CD4-positive, alpha-beta T cell (primary cell): Measurements from ENCODE around the gene PLEKHM2. TPM values are rescaled to one million over a fixed set of nuclear protein-coding genes. Genes with fewer than 3 reads are reported as not detected.

Source experiments
- ATAC-seq: fragments of 200-7000 bp; cut with Tn5 transposase; one replicate; pipeline ENCODE4 v1.10.0; 2022; ENCODE audit warnings: mild to moderate bottlenecking; ENCODE audit not compliant: poor library complexity
- CTCF ChIA-PET: fragments of 350-600 bp; sonication (Branson Sonifier 250); formaldehyde crosslinking; loops from one replicate; lab custom pipeline; 2021; ENCODE audit warnings: antibody characterized with exemption, inconsistent platforms; lab: Charles Lee
- POLR2A ChIA-PET: fragments of 350-600 bp; sonication (Branson Sonifier 250); formaldehyde crosslinking; loops from one replicate; lab custom pipeline; 2021; ENCODE audit warnings: antibody characterized with exemption, inconsistent platforms; lab: Charles Lee
- DNase-seq, 14 experiments: peaks; one replicate each; pipeline ENCODE4 v3.0.0-alpha.2; 2013 to 2020; ENCODE audit warnings: mixed read lengths in 2 of 14
- H3K27ac ChIP-seq, 2 donors: one replicate each; pipeline versions ENCODE4 v1.5.1 to v1.7.0; 2013; ENCODE audit warnings: low read length in 2 of 2, low read depth in 1 of 2, mild to moderate bottlenecking in 1 of 2
- H3K27me3 ChIP-seq, 2 experiments: 1 replicate in 1 of 2; 2 replicates in 1 of 2; pipeline versions ENCODE4 v1.6.1 to v1.7.0; 2013; ENCODE audit warnings: low read length in 2 of 2, control low read depth in 1 of 2, mild to moderate bottlenecking in 1 of 2, moderate library complexity in 1 of 2; ENCODE audit not compliant: insufficient read depth in 2 of 2, control insufficient read depth in 1 of 2
- H3K36me3 ChIP-seq: one replicate; pipeline ENCODE4 v1.6.1; 2013; ENCODE audit warnings: low read length, control low read depth; ENCODE audit not compliant: insufficient read depth
- H3K4me1 ChIP-seq: one replicate; pipeline ENCODE4 v1.6.1; 2013; ENCODE audit warnings: low read length, control low read depth; ENCODE audit not compliant: insufficient read depth
- H3K4me3 ChIP-seq: one replicate; pipeline ENCODE4 v1.5.1; 2013; ENCODE audit warnings: mild to moderate bottlenecking, low read length, moderate library complexity
- H3K9me3 ChIP-seq, 2 experiments: 1 replicate in 1 of 2; 2 replicates in 1 of 2; pipeline versions ENCODE4 v1.6.1 to v1.7.0; 2013; ENCODE audit warnings: low read length in 2 of 2, mild to moderate bottlenecking in 2 of 2, control low read depth in 1 of 2, moderate library complexity in 1 of 2; ENCODE audit not compliant: control insufficient read depth in 1 of 2, insufficient read depth in 1 of 2
- H3K27ac Mint-ChIP-seq: one replicate; pipeline ENCODE4 v1.8.0; 2020; ENCODE audit warnings: mixed read lengths
- H3K27me3 Mint-ChIP-seq: one replicate; pipeline ENCODE4 v1.8.0; 2021; ENCODE audit warnings: mixed read lengths
- H3K36me3 Mint-ChIP-seq: one replicate; pipeline ENCODE4 v1.8.0; 2021; ENCODE audit warnings: low read depth, mixed read lengths
- H3K4me1 Mint-ChIP-seq: one replicate; pipeline ENCODE4 v1.8.0; 2021; ENCODE audit warnings: low read depth, mixed read lengths
- H3K4me3 Mint-ChIP-seq: one replicate; pipeline ENCODE4 v1.8.0; 2020; ENCODE audit warnings: mild to moderate bottlenecking, mixed read lengths
- H3K9me3 Mint-ChIP-seq: one replicate; pipeline ENCODE4 v1.8.0; 2020; ENCODE audit warnings: mixed read lengths
- CTCF ChIP-seq: fragments of 200-600 bp; IDR thresholded peaks from one replicate; pipeline ENCODE4 v1.8.0; 2022; ENCODE audit warnings: antibody characterized with exemption, mild to moderate bottlenecking
- intact Hi-C, 2 experiments: fragments of 100-400 bp; cut with DNase I in 1 of 2; cut with micrococcal nuclease in 1 of 2; formaldehyde crosslinking; loops; one replicate each; pipeline versions ENCODE4 v1.15.1 to v1.9.0; 2023 to 2025; cut with DNase I, micrococcal nuclease
- total RNA-seq, 174 experiments: library from RNA in 2 of 174; stranded (reverse) in 2 of 174; gene quantifications; one replicate each; pipeline ENCODE4 v1.2.3 and lab custom pipeline; 2021 to 2026

The PLEKHM2 gene
- total RNA-seq, 2 experiments from 2014 or later, result 77.5 to 82.0 TPM

- Mint-ChIP-seq H3K4me1 (peaks cover 6% of the 10 kb centered on the region), H3K27me3 (no peaks in the 10 kb centered on the region), H3K27ac (no peak overlapping the region), H3K4me3 (no peak overlapping the region), H3K9me3 (no peaks in the 10 kb centered on the region), H3K36me3 (no peaks in the 10 kb centered on the region)
- H3K36me3 ChIP-seq, result peaks cover 3% of the 10 kb centered on the region
- DNase-seq, result no peak
- H3K4me1 ChIP-seq, result peaks cover 6% of the 10 kb centered on the region
- no peak for ATAC-seq
- no peak for TF ChIP-seq CTCF
- H3K4me3 ChIP-seq, result no peak overlapping the region
- ChIA-PET POLR2A (no interaction called here), CTCF (no interaction called here)
- no peaks in the 10 kb centered on the region for H3K27me3 ChIP-seq
- no peak overlapping the region for H3K27ac ChIP-seq
- no peaks in the 10 kb centered on the region for H3K9me3 ChIP-seq
- intact Hi-C loops, result no loop called here
These were observed 55.1 kb downstream of the PLEKHM2 start for GRCh38 chr1:15739259-15739658.

- Mint-ChIP-seq H3K27me3 (no peaks in the 10 kb centered on the region), H3K27ac (no peak overlapping the region), H3K36me3 (no peaks in the 10 kb centered on the region), H3K4me1 (peaks cover 6% of the 10 kb centered on the region), H3K4me3 (no peak overlapping the region), H3K9me3 (no peaks in the 10 kb centered on the region)
- Histone ChIP-seq H3K36me3 (peaks cover under 1% of the 10 kb centered on the region), H3K27ac (no peak overlapping the region), H3K27me3 (no peaks in the 10 kb centered on the region), H3K4me3 (no peak overlapping the region), H3K9me3 (no peaks in the 10 kb centered on the region), H3K4me1 (peaks cover 6% of the 10 kb centered on the region)
- intact Hi-C loops, result loop anchor here in 1 of 2 experiments (5.0 kb wide), 1 partner anchor 417 kb away; no protein-coding TSS in a partner anchor
- ChIA-PET CTCF (interaction anchor here (0.6 kb wide), 1 partner anchor 885 kb away, joined by 3 read pairs; no protein-coding TSS in a partner anchor), POLR2A (no interaction called here)
- ATAC-seq, result no peak
- peak in 3 of 14 experiments; percentile 8 to 31 (median 24) for DNase-seq
- no peak for TF ChIP-seq CTCF
These were observed 55.6 kb downstream of the PLEKHM2 start for GRCh38 chr1:15739745-15740144.

GRCh38 chr1:15740924-15741850 lies 57.1 kb downstream of the PLEKHM2 start:
- POLR2A ChIA-PET, result no interaction called here

More at GRCh38 chr1:15740924-15741850, 57.1 kb downstream of the PLEKHM2 start:
- Histone ChIP-seq H3K4me1 (peaks cover 6% of the 10 kb centered on the region), H3K9me3 (no peaks in the 10 kb centered on the region), H3K27me3 (no peaks in the 10 kb centered on the region), H3K36me3 (no peaks in the 10 kb centered on the region), H3K27ac (no peak overlapping the region), H3K4me3 (no peak overlapping the region)
- CTCF ChIA-PET, result interaction anchor here (0.6 to 1.7 kb wide), 4 partner anchors 44 to 177 kb away, joined by 3 to 8 read pairs (median 4); no protein-coding TSS in a partner anchor
- DNase-seq (peak; percentile 47 to 77 (median 60)), ATAC-seq (peak; percentile 95)
- intact Hi-C loops, result loop anchor here in 1 of 2 experiments (1.0 to 5.0 kb wide), 2 partner anchors 146 to 419 kb away; no protein-coding TSS in a partner anchor
- Mint-ChIP-seq H3K27me3 (no peaks in the 10 kb centered on the region), H3K4me3 (no peak overlapping the region), H3K9me3 (no peaks in the 10 kb centered on the region), H3K27ac (no peak overlapping the region), H3K36me3 (no peaks in the 10 kb centered on the region), H3K4me1 (peaks cover 6% of the 10 kb centered on the region)
- TF ChIP-seq CTCF, result peak; percentile 79
